CD14-positive monocyte (primary cell): Measurements from ENCODE around the gene CDC34. TPM values are rescaled to one million over a fixed set of nuclear protein-coding genes. Genes with fewer than 3 reads are reported as not detected.
A peak's percentile ranks its signal among the peaks of the same experiment; 100 is the strongest.

ENCODE experiments used
- DNase-seq, 3 donors: peaks; one replicate each; pipeline ENCODE4 v3.0.0-alpha.2; 2011 to 2022
- H2AFZ ChIP-seq: 2 replicates; pipeline ENCODE4 v1.6.0; 2012; ENCODE audit warnings: mild to moderate bottlenecking, low read depth, low read length, inconsistent platforms; ENCODE audit not compliant: insufficient read depth, poor library complexity, severe bottlenecking
- H3K27ac ChIP-seq, 2 donors: 1 replicate in 1 of 2; 2 replicates in 1 of 2; pipeline ENCODE4 v1.5.1; 2012 to 2013; ENCODE audit warnings: low read length in 2 of 2, control low read depth in 1 of 2, inconsistent platforms in 1 of 2, low read depth in 1 of 2, mild to moderate bottlenecking in 1 of 2
- H3K27me3 ChIP-seq, 2 donors: one replicate each; pipeline versions ENCODE4 v1.6.0 to v1.6.1; 2011 to 2013; ENCODE audit warnings: low read length in 2 of 2; ENCODE audit not compliant: control insufficient read depth in 2 of 2, insufficient read depth in 2 of 2
- H3K36me3 ChIP-seq, 2 donors: replicated peaks in 1 of 2; 1 replicate in 1 of 2; 2 replicates in 1 of 2; pipeline versions ENCODE4 v1.5.1 to v1.6.1; 2012 to 2013; ENCODE audit warnings: low read length in 2 of 2, control low read depth in 1 of 2, inconsistent platforms in 1 of 2, mild to moderate bottlenecking in 1 of 2; ENCODE audit not compliant: insufficient read depth in 2 of 2, control insufficient read depth in 1 of 2
- H3K4me1 ChIP-seq, 2 donors: 1 replicate in 1 of 2; 2 replicates in 1 of 2; pipeline versions ENCODE4 v1.5.1 to v1.6.1; 2012 to 2013; ENCODE audit warnings: low read length in 2 of 2, control low read depth in 1 of 2, inconsistent platforms in 1 of 2, mild to moderate bottlenecking in 1 of 2, moderate library complexity in 1 of 2; ENCODE audit not compliant: insufficient read depth in 2 of 2, control insufficient read depth in 1 of 2
- H3K4me2 ChIP-seq: replicated peaks from 2 replicates; pipeline ENCODE3; 2012; ENCODE audit warnings: low read length, moderate library complexity, mild to moderate bottlenecking; ENCODE audit not compliant: poor library complexity, severe bottlenecking; ENCODE audit errors: extremely low read depth
- H3K4me3 ChIP-seq, 3 experiments: fragments of 200-600 bp in 1 of 3; sonication (generic) in 1 of 3; replicated peaks in 1 of 3; 1 replicate in 2 of 3; 2 replicates in 1 of 3; pipeline ENCODE4 v1.5.1; 2011 to 2013; ENCODE audit warnings: low read length in 3 of 3, mild to moderate bottlenecking in 3 of 3, control low read depth in 2 of 3, low read depth in 2 of 3, inconsistent platforms in 1 of 3, moderate library complexity in 1 of 3
- H3K79me2 ChIP-seq: 2 replicates; pipeline ENCODE4 v1.6.0; 2012; ENCODE audit warnings: mild to moderate bottlenecking, control low read depth, inconsistent platforms, low read length, moderate library complexity; ENCODE audit not compliant: insufficient read depth
- H3K9ac ChIP-seq: 2 replicates; pipeline ENCODE4 v1.6.0; 2017; ENCODE audit warnings: low read length, mild to moderate bottlenecking; ENCODE audit not compliant: insufficient read depth, poor library complexity, severe bottlenecking
- H3K9me3 ChIP-seq, 2 donors: replicated peaks in 1 of 2; 1 replicate in 1 of 2; 2 replicates in 1 of 2; pipeline versions ENCODE4 v1.5.1 to v1.6.1; 2012 to 2013; ENCODE audit warnings: low read length in 2 of 2, control low read depth in 1 of 2; ENCODE audit not compliant: control insufficient read depth in 1 of 2, insufficient read depth in 1 of 2
- H4K20me1 ChIP-seq: 2 replicates; pipeline ENCODE4 v1.6.0; 2012; ENCODE audit warnings: mild to moderate bottlenecking, low read length, control low read depth, moderate library complexity; ENCODE audit not compliant: insufficient read depth
- H3K27ac Mint-ChIP-seq, 7 donors: one replicate each; pipeline ENCODE4 v1.8.0; 2020; ENCODE audit warnings: mild to moderate bottlenecking in 7 of 7, mixed read lengths in 7 of 7, moderate library complexity in 6 of 7, inconsistent platforms in 2 of 7
- H3K27me3 Mint-ChIP-seq, 3 donors: one replicate each; pipeline ENCODE4 v1.8.0; 2021 to 2022; ENCODE audit warnings: low read depth in 3 of 3, mild to moderate bottlenecking in 3 of 3, mixed read lengths in 3 of 3, moderate library complexity in 3 of 3, inconsistent platforms in 1 of 3
- H3K36me3 Mint-ChIP-seq, 2 donors: one replicate each; pipeline ENCODE4 v1.8.0; 2020; ENCODE audit warnings: mixed read lengths in 2 of 2, inconsistent platforms in 1 of 2, mild to moderate bottlenecking in 1 of 2
- H3K4me1 Mint-ChIP-seq: one replicate; pipeline ENCODE4 v1.8.0; 2020; ENCODE audit warnings: mild to moderate bottlenecking, mixed read lengths
- H3K4me3 Mint-ChIP-seq, 2 donors: one replicate each; pipeline ENCODE4 v1.8.0; 2020; ENCODE audit warnings: mild to moderate bottlenecking in 2 of 2, mixed read lengths in 2 of 2, moderate library complexity in 1 of 2
- H3K9me3 Mint-ChIP-seq, 7 donors: one replicate each; pipeline ENCODE4 v1.8.0; 2020 to 2022; ENCODE audit warnings: mixed read lengths in 7 of 7, mild to moderate bottlenecking in 6 of 7, moderate library complexity in 6 of 7, inconsistent platforms in 2 of 7
- CTCF ChIP-seq: fragments of 200-600 bp; IDR thresholded peaks from one replicate; pipeline ENCODE4 v1.8.0; 2022; ENCODE audit warnings: antibody characterized with exemption, mild to moderate bottlenecking
- WGBS: methylation state at CpG from one replicate; pipeline ENCODE4 v1.1.5; 2013; ENCODE audit warnings: missing lambda C conversion rate; ENCODE audit not compliant: insufficient coverage; 5-methylcytosine and 5-hydroxymethylcytosine counted together
- intact Hi-C, 2 donors: fragments of 100-400 bp; cut with micrococcal nuclease; formaldehyde crosslinking; loops; one replicate each; pipeline versions ENCODE4 v1.15.0 to v1.15.1; 2023
- polyA plus RNA-seq, 3 donors: library from polyadenylated mRNA; depleted of rRNA in 1 of 3; unstranded in 2 of 3; stranded (reverse) in 1 of 3; fragments of 300-500 nt in 2 of 3; fragments of >200 nt in 1 of 3; fragmentation: Illumina TruSeq in 2 of 3; gene quantifications; 1 replicate in 2 of 3; 2 replicates in 1 of 3; pipeline ENCODE4 v1.2.3, GENCODE V29; 2012 to 2021

Gene CDC34
- polyA plus RNA-seq, 3 donors = 25.2 to 49.2 (median 43.0) TPM

GRCh38 chr19:566403-566802 lies 34.8 kb downstream of the CDC34 start:
- H3K4me3 Mint-ChIP-seq = peak overlapping the region; percentile 76 to 83
- H3K4me1 Mint-ChIP-seq = peaks cover 47% of the 10 kb centered on the region
- no peaks in the 10 kb centered on the region for H3K9me3 ChIP-seq
- TF ChIP-seq CTCF = no peak
- peak overlapping the region; percentile 79 for H3K4me2 ChIP-seq
- peaks cover 0 to 5% (median 1%) of the 10 kb centered on the region in 3 donors for H3K27me3 Mint-ChIP-seq
- H3K36me3 ChIP-seq = peaks cover 0 to 6% of the 10 kb centered on the region in 2 donors
- H3K27ac Mint-ChIP-seq = peak overlapping the region; percentile 87 to 97 (median 96)
- peak overlapping the region; percentile 6 to 74 (median 31) for H3K4me3 ChIP-seq
- peak overlapping the region; percentile 75 to 90 for H3K27ac ChIP-seq
- intact Hi-C loops = no loop called here
- peak; percentile 83 to 89 (median 86) for DNase-seq
- peak overlapping the region; percentile 57 for H3K9ac ChIP-seq
- H3K36me3 Mint-ChIP-seq = peaks cover 12 to 21% of the 10 kb centered on the region in 2 donors
- no peaks in the 10 kb centered on the region for H3K27me3 ChIP-seq
- H3K4me1 ChIP-seq = peaks cover 49 to 53% of the 10 kb centered on the region in 2 donors
- H3K9me3 Mint-ChIP-seq = peaks cover 0 to 16% (median 3%) of the 10 kb centered on the region in 7 donors
- no peaks in the 10 kb centered on the region for H4K20me1 ChIP-seq
- 6% methylated on average over 17 of the region's 19 CpGs for WGBS
- peaks cover 23% of the 10 kb centered on the region for H3K79me2 ChIP-seq
- peak overlapping the region; percentile 29 for H2AFZ ChIP-seq

GRCh38 chr19:566844-567243 lies 35.3 kb downstream of the CDC34 start:
- 70% methylated on average over 4 of the region's 16 CpGs for WGBS
- peak overlapping the region; percentile 57 for H3K9ac ChIP-seq
- H3K4me3 ChIP-seq = peak overlapping the region; percentile 6 to 74 (median 31)
- Mint-ChIP-seq H3K27ac (peak overlapping the region; percentile 87 to 97 (median 96)), H3K27me3 (peaks cover 0 to 5% (median 1%) of the 10 kb centered on the region in 3 donors), H3K36me3 (peaks cover 12 to 21% of the 10 kb centered on the region in 2 donors), H3K4me3 (peak overlapping the region; percentile 76 to 83), H3K4me1 (peaks cover 50% of the 10 kb centered on the region), H3K9me3 (peaks cover 0 to 13% (median 3%) of the 10 kb centered on the region in 7 donors)
- peaks cover 23% of the 10 kb centered on the region for H3K79me2 ChIP-seq
- H3K36me3 ChIP-seq = peaks cover 0 to 6% of the 10 kb centered on the region in 2 donors
- intact Hi-C loops = no loop called here
- no peaks in the 10 kb centered on the region for H3K9me3 ChIP-seq
- H3K4me1 ChIP-seq = peaks cover 52 to 57% of the 10 kb centered on the region in 2 donors
- no peaks in the 10 kb centered on the region for H3K27me3 ChIP-seq
- H4K20me1 ChIP-seq = no peaks in the 10 kb centered on the region
- no peak for DNase-seq
- peak overlapping the region; percentile 29 for H2AFZ ChIP-seq
- no peak for TF ChIP-seq CTCF
- peak overlapping the region; percentile 75 to 90 for H3K27ac ChIP-seq
- H3K4me2 ChIP-seq = peak overlapping the region; percentile 79
